Right lobe of liver (tissue), 4 donors: Measurements from ENCODE around the gene SCCPDH.

Experiments used
- POLR2A ChIP-seq: fragments of 450-650 bp; IDR thresholded peaks from one replicate; pipeline ENCODE4 v1.6.1; 2017; ENCODE audit warnings: antibody characterized with exemption, mild to moderate bottlenecking
- TF ChIP-seq, protein P1 (sequence below), 4 donors: fragments of 200-600 bp in 3 of 4; fragments of 450-650 bp in 1 of 4; IDR thresholded peaks; one replicate each; pipeline versions ENCODE4 v1.5.1 to v1.8.0; 2016 to 2022; ENCODE audit warnings: antibody characterized with exemption in 4 of 4, mild to moderate bottlenecking in 2 of 4
- donor health status: DM: no; HTN: no; CAD: no.
- donor health status: DM: no; HTN: no; CAD: no.
- donor health status: DM: no; HTN: yes; CAD: no.

DNA sequence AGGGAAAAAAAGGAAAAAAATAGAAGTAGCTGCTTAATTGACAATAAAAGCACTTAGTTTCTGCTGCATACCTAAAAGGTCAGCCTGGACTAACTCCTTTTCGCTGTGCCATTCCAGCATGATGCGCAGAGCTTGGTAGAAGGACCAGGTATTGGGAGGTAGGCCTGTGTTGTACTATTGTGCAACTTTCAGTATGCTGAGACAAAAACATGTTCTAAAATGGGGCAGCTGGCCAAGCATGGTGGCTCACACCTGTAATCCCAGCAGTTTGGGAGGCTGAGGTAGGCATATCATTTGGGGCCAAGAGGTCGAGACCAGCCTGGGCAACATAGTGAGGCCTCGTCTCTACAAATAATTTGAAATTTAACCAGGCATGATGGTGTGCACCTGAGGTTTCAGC lies 15.0 kb upstream of the SCCPDH start:
- TF ChIP-seq, protein P1, sequence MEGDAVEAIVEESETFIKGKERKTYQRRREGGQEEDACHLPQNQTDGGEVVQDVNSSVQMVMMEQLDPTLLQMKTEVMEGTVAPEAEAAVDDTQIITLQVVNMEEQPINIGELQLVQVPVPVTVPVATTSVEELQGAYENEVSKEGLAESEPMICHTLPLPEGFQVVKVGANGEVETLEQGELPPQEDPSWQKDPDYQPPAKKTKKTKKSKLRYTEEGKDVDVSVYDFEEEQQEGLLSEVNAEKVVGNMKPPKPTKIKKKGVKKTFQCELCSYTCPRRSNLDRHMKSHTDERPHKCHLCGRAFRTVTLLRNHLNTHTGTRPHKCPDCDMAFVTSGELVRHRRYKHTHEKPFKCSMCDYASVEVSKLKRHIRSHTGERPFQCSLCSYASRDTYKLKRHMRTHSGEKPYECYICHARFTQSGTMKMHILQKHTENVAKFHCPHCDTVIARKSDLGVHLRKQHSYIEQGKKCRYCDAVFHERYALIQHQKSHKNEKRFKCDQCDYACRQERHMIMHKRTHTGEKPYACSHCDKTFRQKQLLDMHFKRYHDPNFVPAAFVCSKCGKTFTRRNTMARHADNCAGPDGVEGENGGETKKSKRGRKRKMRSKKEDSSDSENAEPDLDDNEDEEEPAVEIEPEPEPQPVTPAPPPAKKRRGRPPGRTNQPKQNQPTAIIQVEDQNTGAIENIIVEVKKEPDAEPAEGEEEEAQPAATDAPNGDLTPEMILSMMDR (IDR thresholded peaks at IDR 0.05): no peak
- TF ChIP-seq POLR2A: no peak
